ENCODE results near the gene NEK2.
"Not testable (repeated sequence)": the region's sequence is repeated elsewhere in the genome, so short reads cannot be mapped to it uniquely, and the experiment has no call there.

The NEK2 gene

GRCh38 chr1:211675230-211676105 lies at the start of gene NEK2:
NEK2 (minus strand) TSS chr1:211675621; CDS start chr1:211675479, 142 bp downstream.
- DNase-seq, result peak; percentile 96

GRCh38 chr1:211724687-211725196 lies 49.3 kb upstream of the NEK2 start:
- no peak for DNase-seq

GRCh38 chr1:211723273-211723672 lies 47.9 kb upstream of the NEK2 start:
- no peak for DNase-seq

GRCh38 chr1:211722277-211723175 lies 47.1 kb upstream of the NEK2 start:
- DNase-seq, result no peak

- DNase-seq, result not testable (repeated sequence)
These were observed 41.1 kb upstream of the NEK2 start for GRCh38 chr1:211716555-211716954.

GRCh38 chr1:211715971-211716370 lies 40.5 kb upstream of the NEK2 start:
- DNase-seq, result peak; percentile 23

GRCh38 chr1:211714154-211714553 lies 38.7 kb upstream of the NEK2 start:
- DNase-seq, result no peak

- no peak for DNase-seq
These were observed 37.8 kb upstream of the NEK2 start for GRCh38 chr1:211713231-211713630.

- DNase-seq, result no peak
These were observed 35.9 kb upstream of the NEK2 start for GRCh38 chr1:211711315-211711705.

GRCh38 chr1:211710566-211711314 lies 35.3 kb upstream of the NEK2 start:
- no peak for DNase-seq

- DNase-seq, result no peak
These were observed 33.5 kb upstream of the NEK2 start for GRCh38 chr1:211708926-211709325.

- DNase-seq, result no peak
These were observed 32.6 kb upstream of the NEK2 start for GRCh38 chr1:211708006-211708405.

- DNase-seq, result no peak
These were observed 30.2 kb upstream of the NEK2 start for GRCh38 chr1:211705467-211706091.

GRCh38 chr1:211704543-211704942 lies 29.1 kb upstream of the NEK2 start:
- DNase-seq, result no peak

GRCh38 chr1:211703812-211704537 lies 28.6 kb upstream of the NEK2 start:
- DNase-seq, result peak; percentile 24

GRCh38 chr1:211701733-211702132 lies 26.3 kb upstream of the NEK2 start:
- DNase-seq, result no peak

- no peak for DNase-seq
These were observed 23.6 kb upstream of the NEK2 start for GRCh38 chr1:211699059-211699458.

GRCh38 chr1:211698161-211699026 lies 23.0 kb upstream of the NEK2 start:
- DNase-seq, result peak; percentile 37

GRCh38 chr1:211697356-211697755 lies 21.9 kb upstream of the NEK2 start:
- peak; percentile 91 for DNase-seq

- DNase-seq, result no peak
These were observed 19.9 kb upstream of the NEK2 start for GRCh38 chr1:211695135-211695816.
